VCaP (cell line): ENCODE measurements around the gene PACSIN3.

Experiments used
- H3K27ac ChIP-seq: fragments of 450-650 bp; 2 replicates; pipeline ENCODE4 v1.5.1; 2017
- CTCF ChIP-seq: fragments of 450-650 bp; conservative IDR thresholded peaks from 2 replicates; pipeline ENCODE4 v1.5.1; 2017; ENCODE audit warnings: mild to moderate bottlenecking, moderate library complexity

PACSIN3 gene

GRCh38 chr11:47178316-47178715 lies 7.9 kb downstream of the PACSIN3 start:
- peak overlapping the region; percentile 82 for H3K27ac ChIP-seq
- no peak for TF ChIP-seq CTCF

- TF ChIP-seq CTCF, result no peak
- peak overlapping the region; percentile 82 for H3K27ac ChIP-seq
Observed at GRCh38 chr11:47177846-47178245, 8.4 kb downstream of the PACSIN3 start.

GRCh38 chr11:47177229-47177845 lies 8.9 kb downstream of the PACSIN3 start:
- peak overlapping the region; percentile 82 for H3K27ac ChIP-seq
- peak; percentile 70 for TF ChIP-seq CTCF

- no peak for TF ChIP-seq CTCF
- peak within 1 kb of the TSS; percentile 82 for H3K27ac ChIP-seq
Observed at GRCh38 chr11:47176328-47177228, 9.7 kb downstream of the PACSIN3 start, which contains the start of gene ARFGAP2. TSS of gene ARFGAP2 (minus strand) at chr11:47176879. CDS start at chr11:47176853, 26 bp downstream.

- TF ChIP-seq CTCF, result no peak
Observed at GRCh38 chr11:47175746-47176327, 10.4 kb downstream of the PACSIN3 start.

GRCh38 chr11:47172740-47173336 lies 13.4 kb downstream of the PACSIN3 start:
- no peak for TF ChIP-seq CTCF
- no peak overlapping the region for H3K27ac ChIP-seq

More at GRCh38 chr11:47175746-47176327, 10.4 kb downstream of the PACSIN3 start:
- H3K27ac ChIP-seq, result peak overlapping the region; percentile 82

- H3K27ac ChIP-seq, result no peak overlapping the region
- TF ChIP-seq CTCF, result no peak
Observed at GRCh38 chr11:47171856-47172255, 14.4 kb downstream of the PACSIN3 start.
